ENCODE measurements around the gene NPPB.

DNA sequence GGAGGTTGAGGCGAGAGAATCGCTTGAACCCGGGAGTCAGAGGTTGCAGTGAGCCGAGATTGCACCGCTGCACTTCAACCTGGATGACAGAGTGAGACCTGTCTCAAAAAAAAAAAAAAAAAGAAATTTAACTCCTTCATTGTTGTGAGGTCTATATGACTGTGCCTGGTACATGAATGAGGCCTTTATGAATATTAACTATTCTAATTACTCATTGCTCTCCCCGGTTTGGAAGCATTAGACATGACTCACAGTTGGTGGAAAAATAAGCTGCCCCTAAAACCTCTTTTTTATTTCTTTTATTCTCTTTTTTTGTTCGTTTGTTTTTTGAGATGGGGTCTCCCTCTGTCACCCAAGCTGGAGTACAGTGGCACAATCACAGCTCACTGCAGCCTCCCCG lies 3.3 kb downstream of the NPPB start:
- TF ChIP-seq, protein P1, sequence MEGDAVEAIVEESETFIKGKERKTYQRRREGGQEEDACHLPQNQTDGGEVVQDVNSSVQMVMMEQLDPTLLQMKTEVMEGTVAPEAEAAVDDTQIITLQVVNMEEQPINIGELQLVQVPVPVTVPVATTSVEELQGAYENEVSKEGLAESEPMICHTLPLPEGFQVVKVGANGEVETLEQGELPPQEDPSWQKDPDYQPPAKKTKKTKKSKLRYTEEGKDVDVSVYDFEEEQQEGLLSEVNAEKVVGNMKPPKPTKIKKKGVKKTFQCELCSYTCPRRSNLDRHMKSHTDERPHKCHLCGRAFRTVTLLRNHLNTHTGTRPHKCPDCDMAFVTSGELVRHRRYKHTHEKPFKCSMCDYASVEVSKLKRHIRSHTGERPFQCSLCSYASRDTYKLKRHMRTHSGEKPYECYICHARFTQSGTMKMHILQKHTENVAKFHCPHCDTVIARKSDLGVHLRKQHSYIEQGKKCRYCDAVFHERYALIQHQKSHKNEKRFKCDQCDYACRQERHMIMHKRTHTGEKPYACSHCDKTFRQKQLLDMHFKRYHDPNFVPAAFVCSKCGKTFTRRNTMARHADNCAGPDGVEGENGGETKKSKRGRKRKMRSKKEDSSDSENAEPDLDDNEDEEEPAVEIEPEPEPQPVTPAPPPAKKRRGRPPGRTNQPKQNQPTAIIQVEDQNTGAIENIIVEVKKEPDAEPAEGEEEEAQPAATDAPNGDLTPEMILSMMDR (optimal IDR thresholded peaks at IDR 0.05 in 1 of 3, IDR thresholded peaks at IDR 0.05 in 1 of 3, conservative IDR thresholded peaks at IDR 0.05 in 1 of 3; ENCODE audit: extremely low read depth in 1 of 3, insufficient read depth in 2 of 3, low read length in 3 of 3): no peak
- no peak for TF ChIP-seq EZH2 (IDR thresholded peaks at IDR 0.05; ENCODE audit: low read length)

Data from keratinocyte (primary cell).